HFFc6 (cell line): Measurements from ENCODE around the gene SERPINB6. TPM values are rescaled to one million over a fixed set of nuclear protein-coding genes. Genes with fewer than 3 reads are reported as not detected.
A peak's percentile ranks its signal among the peaks of the same experiment; 100 is the strongest.

Source experiments
- DNase-seq: peaks from one replicate; pipeline ENCODE4 v3.0.0-alpha.2; 2018
- H3K27ac Mint-ChIP-seq: 2 replicates; pipeline ENCODE4 v1.8.0; 2020; ENCODE audit warnings: mild to moderate bottlenecking, mixed read lengths
- H3K27me3 Mint-ChIP-seq: 2 replicates; pipeline ENCODE4 v1.8.0; 2021; ENCODE audit warnings: mild to moderate bottlenecking, moderate library complexity, mixed read lengths; ENCODE audit not compliant: insufficient read depth
- H3K36me3 Mint-ChIP-seq: 2 replicates; pipeline ENCODE4 v1.8.0; 2021; ENCODE audit warnings: low read depth, mixed read lengths
- H3K4me1 Mint-ChIP-seq: 2 replicates; pipeline ENCODE4 v1.8.0; 2020; ENCODE audit warnings: low read depth, mixed read lengths
- H3K4me3 Mint-ChIP-seq: 2 replicates; pipeline ENCODE4 v1.8.0; 2020; ENCODE audit warnings: mild to moderate bottlenecking, moderate library complexity, mixed read lengths
- H3K9me3 Mint-ChIP-seq: 2 replicates; pipeline ENCODE4 v1.8.0; 2020; ENCODE audit warnings: mild to moderate bottlenecking, mixed read lengths
- total RNA-seq, 6 experiments: library from RNA; stranded (reverse); fragmentation: NEBNext Ultra II Directional; extraction: Animal tissue kit (Norgen Biotek cat#: 25700); gene quantifications; 2 replicates in 1 of 6; 3 replicates in 5 of 6; pipeline ENCODE4 v1.2.3, GENCODE V29; 2021
- TF ChIP-seq, protein P1 (sequence below): fragments of 200-600 bp; sonication (generic); IDR thresholded peaks from 2 replicates; pipeline ENCODE4 v1.5.0; 2021; ENCODE audit warnings: antibody characterized with exemption, mild to moderate bottlenecking

SERPINB6 gene
- total RNA-seq, 6 experiments from 2014 or later = 109 to 142 (median 134) TPM

DNA sequence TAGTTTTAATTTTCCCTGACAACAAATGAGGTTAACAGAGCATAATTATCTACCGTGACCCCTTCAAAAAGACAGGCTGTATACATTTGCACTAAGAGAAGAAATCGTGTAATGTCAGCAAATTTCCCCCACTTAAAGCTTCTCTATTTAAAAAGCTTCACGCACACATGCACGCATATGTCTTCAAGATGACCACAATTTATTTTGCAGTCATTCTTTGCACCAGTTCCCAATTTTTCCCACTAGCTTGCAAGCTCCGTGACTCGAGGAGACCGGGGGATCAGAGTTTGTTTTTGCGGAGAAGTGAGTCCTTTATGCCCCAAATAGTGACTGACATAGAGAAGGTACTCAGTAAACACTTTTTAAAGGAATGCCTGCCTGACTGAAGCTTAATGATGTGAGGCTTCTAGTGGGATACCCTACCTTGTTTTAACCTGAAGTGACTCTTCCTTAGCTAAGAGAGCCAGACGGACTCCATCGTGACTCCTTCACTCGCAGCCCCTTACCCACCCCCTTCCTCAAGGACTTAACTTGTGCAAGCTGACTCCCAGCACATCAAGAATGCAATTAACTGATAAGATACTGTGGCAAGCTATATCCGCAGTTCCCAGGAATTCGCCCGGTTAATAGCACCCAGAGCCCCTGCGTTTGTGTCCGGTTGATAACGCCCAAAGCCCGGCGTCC is 19.0 kb upstream of the SERPINB6 start:
- Mint-ChIP-seq H3K27ac (peak overlapping the region; percentile 98), H3K4me3 (peak overlapping the region; percentile 93), H3K27me3 (peaks cover 1% of the 10 kb centered on the region; the same call in 1 of the 2 replicates), H3K4me1 (peaks cover 44% of the 10 kb centered on the region), H3K9me3 (no peaks in the 10 kb centered on the region), H3K36me3 (no peaks in the 10 kb centered on the region)
- no peak for DNase-seq
- TF ChIP-seq, protein P1, sequence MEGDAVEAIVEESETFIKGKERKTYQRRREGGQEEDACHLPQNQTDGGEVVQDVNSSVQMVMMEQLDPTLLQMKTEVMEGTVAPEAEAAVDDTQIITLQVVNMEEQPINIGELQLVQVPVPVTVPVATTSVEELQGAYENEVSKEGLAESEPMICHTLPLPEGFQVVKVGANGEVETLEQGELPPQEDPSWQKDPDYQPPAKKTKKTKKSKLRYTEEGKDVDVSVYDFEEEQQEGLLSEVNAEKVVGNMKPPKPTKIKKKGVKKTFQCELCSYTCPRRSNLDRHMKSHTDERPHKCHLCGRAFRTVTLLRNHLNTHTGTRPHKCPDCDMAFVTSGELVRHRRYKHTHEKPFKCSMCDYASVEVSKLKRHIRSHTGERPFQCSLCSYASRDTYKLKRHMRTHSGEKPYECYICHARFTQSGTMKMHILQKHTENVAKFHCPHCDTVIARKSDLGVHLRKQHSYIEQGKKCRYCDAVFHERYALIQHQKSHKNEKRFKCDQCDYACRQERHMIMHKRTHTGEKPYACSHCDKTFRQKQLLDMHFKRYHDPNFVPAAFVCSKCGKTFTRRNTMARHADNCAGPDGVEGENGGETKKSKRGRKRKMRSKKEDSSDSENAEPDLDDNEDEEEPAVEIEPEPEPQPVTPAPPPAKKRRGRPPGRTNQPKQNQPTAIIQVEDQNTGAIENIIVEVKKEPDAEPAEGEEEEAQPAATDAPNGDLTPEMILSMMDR = no peak

DNA sequence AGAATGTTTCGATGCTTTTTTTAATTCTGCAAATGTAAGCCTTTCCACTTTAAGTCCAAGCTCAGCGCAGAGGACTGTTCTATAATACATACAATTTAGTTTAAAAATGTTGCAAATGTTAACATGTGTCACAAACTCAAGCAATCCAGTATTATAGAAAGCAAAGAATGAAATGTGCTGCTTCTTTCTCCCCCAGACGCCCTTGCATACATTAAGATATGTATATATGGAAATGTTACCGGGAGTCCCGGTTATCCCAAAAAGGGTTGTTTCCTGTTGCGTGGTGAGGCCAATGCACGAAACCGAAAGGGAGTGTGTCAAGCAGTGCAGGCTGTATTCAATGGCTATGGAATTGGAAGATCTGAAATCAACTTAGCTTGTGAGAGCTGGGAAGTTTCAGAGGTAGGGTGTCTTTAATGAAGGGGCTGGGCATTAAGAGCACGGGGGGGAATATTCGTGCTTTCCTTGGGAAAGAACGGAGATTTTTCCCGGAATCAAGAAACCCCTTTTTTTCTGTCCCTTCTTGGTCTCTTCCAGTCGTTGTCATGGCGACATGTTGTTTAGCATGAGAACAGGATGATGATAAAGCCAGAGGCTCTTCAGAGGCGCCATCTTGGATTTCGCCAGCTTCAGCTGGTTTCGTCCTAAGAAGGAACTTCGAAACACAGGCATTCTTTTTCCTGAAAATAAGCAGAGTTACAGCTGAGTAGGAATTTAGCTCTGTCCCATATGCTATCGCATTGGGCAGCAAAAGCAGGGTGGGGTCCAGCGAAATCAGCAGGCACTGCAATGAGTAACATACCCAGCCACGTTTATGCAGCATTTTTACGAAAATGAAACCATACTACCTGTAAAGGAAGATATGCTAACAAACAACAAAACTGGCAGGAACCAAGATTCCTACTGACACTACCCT is 18.2 kb upstream of the SERPINB6 start:
- no peaks in the 10 kb centered on the region for H3K36me3 Mint-ChIP-seq

DNA sequence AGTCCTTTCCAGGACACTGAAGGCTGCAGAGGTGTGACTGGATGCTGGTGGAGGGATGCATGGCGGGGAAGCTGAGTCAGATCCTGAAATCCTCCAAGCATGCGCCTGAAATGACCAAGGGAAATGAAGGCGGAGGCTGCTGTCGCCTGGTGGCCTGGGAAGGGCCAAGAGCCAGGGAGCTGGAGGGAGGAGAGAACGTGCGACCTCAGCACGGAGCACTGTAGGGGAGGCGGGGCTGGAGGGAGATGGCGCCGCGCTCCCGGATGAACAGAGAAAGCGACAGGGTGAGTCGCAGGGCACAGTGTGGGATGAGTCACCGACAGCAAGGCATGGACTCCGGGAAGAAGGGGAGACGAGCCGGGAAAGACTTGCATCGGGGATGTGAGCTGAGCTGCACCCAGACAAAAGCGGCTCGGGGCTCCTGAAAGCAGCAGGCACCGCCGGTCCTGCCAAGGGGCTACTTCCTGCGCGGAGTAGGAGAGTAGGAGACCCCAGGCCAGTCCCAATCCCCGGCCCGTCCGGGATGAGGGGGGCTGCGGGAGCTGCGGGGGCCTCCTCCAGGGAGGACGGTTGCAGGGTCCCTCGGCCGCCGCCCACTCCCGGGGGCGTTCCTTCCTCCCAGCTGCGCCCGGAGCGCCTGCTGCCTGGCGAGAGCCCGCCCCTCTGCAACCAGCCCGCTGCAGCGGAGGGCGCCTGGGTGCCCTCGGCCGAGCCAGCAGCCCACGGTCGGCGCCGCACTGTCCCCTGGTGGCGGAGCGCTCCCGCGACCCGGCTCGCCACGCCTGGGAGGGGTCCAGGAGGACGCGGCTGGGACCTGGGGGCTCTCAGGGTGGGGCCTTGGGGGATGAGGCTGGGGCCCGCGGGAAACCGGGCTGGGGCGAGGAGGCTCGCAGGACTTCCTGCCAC is 17.3 kb upstream of the SERPINB6 start:
- Mint-ChIP-seq H3K36me3 (no peaks in the 10 kb centered on the region), H3K27ac (peak overlapping the region; percentile 98), H3K9me3 (no peaks in the 10 kb centered on the region), H3K4me1 (peaks cover 53% of the 10 kb centered on the region), H3K27me3 (peaks cover 1% of the 10 kb centered on the region), H3K4me3 (peak overlapping the region; percentile 93)
- peak; percentile 97 for DNase-seq
- TF ChIP-seq, protein P1 = peak; percentile 91

More for the DNA sequence above, 18.2 kb upstream of the SERPINB6 start:
- peak overlapping the region; percentile 93 for H3K4me3 Mint-ChIP-seq
- DNase-seq = peak; percentile 97
- TF ChIP-seq, protein P1 = peak; percentile 54
- peaks cover 50% of the 10 kb centered on the region for H3K4me1 Mint-ChIP-seq
- H3K9me3 Mint-ChIP-seq = no peaks in the 10 kb centered on the region
- H3K27me3 Mint-ChIP-seq = peaks cover 1% of the 10 kb centered on the region
- H3K27ac Mint-ChIP-seq = peak overlapping the region; percentile 98

DNA sequence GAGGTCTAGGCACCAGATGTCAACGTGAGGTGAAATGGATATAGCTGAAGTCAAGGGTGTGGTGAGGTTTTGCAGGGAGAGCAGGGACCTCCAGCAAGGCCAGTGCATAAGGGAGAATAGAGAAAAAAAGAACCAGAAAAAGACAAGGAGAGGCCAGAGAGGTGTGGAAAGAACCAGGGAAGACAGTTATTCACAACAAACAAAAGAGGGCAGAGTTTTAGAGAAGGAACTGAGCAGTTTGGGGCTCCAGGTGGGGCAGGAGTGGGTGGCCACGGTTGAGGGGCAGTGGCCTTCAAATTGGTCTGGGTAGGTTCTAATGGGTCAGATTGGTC is 16.7 kb upstream of the SERPINB6 start:
- H3K36me3 Mint-ChIP-seq = no peaks in the 10 kb centered on the region
- peak overlapping the region; percentile 90 for H3K4me3 Mint-ChIP-seq
- H3K9me3 Mint-ChIP-seq = no peaks in the 10 kb centered on the region
- DNase-seq = no peak
- H3K4me1 Mint-ChIP-seq = peaks cover 59% of the 10 kb centered on the region
- TF ChIP-seq, protein P1 = no peak
- peaks cover 1% of the 10 kb centered on the region for H3K27me3 Mint-ChIP-seq
- peak overlapping the region; percentile 94 for H3K27ac Mint-ChIP-seq

DNA sequence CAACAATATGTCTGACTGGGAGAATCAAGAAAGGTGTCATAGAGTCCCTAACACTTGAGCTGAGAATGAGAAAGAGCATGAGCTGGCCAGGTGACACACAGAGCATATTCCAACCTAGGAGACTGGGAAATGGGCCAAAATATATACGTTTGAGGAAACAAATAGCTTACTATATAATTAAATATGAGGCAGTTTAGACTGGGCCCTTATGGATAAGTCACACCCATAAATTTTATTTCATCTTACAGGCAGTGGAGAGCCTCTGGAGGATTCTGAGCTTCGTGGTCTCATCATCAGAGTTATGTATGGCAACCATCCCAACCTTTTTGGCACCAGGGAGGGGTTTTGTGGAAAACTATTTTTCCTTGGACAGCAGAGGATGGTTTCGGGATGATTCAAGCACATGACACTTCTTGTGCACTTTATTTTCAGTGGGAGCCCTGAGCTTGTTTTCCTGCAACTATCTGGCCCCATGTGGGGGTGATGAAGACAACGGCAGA is 15.4 kb upstream of the SERPINB6 start:
- Mint-ChIP-seq H3K4me1 (peaks cover 71% of the 10 kb centered on the region), H3K27ac (peak overlapping the region; percentile 94)

More for the DNA sequence above, 15.4 kb upstream of the SERPINB6 start:
- peak overlapping the region; percentile 90 for H3K4me3 Mint-ChIP-seq
- peaks cover 1% of the 10 kb centered on the region for H3K27me3 Mint-ChIP-seq
- TF ChIP-seq, protein P1 = no peak
- DNase-seq = peak; percentile 92
- H3K36me3 Mint-ChIP-seq = no peaks in the 10 kb centered on the region
- H3K9me3 Mint-ChIP-seq = no peaks in the 10 kb centered on the region
